Stimulated activated CD4-positive, alpha-beta T cell treated with anti-CD3 and anti-CD28 coated beads, TNF-alpha, amount 100 ng/mL, for 24 hours (primary cell): ENCODE results near the gene GPBAR1.

ENCODE experiments used
- DNase-seq, 3 experiments: peaks; one replicate each; pipeline ENCODE4 v3.0.0-alpha.2; 2020; ENCODE audit warnings: low read depth in 3 of 3

The GPBAR1 gene, protein sequence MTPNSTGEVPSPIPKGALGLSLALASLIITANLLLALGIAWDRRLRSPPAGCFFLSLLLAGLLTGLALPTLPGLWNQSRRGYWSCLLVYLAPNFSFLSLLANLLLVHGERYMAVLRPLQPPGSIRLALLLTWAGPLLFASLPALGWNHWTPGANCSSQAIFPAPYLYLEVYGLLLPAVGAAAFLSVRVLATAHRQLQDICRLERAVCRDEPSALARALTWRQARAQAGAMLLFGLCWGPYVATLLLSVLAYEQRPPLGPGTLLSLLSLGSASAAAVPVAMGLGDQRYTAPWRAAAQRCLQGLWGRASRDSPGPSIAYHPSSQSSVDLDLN

DNA sequence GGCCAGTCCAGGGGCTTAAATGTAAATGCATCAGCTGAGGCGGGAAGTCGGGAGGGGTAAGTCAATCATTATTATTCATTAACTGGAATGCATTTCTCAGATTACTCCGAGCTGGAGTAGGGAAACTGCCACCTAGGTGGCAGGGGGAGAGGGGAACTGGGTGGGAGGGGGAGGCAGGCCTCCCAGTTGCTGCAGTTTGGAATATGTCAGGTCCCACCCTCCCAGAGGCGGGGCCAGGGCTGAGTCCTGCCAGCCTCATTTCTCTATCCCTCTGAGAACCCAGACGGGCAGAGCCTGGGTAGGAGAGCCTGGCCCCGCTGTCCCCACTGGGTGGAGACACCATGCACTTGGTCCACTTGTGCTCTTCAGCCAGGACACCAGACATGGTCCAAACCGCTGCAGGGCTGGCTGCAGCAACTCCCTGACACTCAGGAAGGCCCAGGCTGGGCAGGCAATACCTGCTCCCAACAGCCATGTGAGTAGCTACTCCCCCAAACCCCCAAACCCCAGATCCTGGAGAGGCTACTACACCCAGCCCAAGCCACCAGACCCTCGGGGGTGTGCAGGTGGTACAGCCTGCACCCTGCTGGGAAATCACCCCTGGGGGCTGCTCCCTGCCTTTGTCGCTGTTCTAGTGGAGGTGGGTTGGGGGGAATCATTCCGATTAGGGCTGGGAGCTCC, at the start of gene GPBAR1:
Gene GPBAR1, plus strand, starts transcription at position 274 of the 681 bp plus-strand sequence. CDS start 1,710 bp downstream, outside the sequence.
- no peak for DNase-seq

DNA sequence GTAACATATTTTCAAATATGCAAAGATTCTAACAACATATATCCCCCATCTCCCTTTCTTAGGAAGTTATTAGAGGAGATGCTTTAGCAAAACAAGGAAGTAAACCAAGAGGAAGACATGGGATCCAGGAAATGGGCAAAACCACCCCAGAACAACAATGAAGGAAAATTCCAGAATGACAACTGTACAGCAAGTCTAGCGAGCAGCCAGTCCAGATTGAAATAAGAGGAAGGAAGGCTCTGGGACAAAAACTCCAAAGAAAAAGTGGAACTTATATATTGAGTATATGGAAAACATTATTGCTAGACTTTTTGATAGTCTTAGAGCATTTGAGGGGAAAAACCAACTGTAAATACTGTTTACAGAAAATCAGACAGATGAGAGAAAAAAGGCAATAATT, 46.7 kb upstream of the GPBAR1 start:
- no peak for DNase-seq

DNA sequence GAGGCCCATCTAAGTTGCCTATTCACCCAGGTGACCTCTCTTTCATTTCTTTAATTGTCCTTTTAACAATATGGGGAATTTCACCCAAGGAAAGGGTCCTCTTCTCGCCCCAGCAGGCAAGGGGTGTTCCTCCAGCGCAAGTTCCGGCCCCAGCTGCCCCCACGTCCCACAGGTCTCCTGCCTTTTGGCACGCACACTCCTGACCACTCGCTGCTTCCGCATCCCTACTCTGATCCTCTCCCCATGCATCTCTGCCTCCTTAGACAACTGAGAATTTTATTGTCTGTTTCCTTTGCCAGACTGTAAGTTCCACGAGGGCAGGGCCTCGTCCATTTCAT, 44.5 kb upstream of the GPBAR1 start:
- no peak for DNase-seq

DNA sequence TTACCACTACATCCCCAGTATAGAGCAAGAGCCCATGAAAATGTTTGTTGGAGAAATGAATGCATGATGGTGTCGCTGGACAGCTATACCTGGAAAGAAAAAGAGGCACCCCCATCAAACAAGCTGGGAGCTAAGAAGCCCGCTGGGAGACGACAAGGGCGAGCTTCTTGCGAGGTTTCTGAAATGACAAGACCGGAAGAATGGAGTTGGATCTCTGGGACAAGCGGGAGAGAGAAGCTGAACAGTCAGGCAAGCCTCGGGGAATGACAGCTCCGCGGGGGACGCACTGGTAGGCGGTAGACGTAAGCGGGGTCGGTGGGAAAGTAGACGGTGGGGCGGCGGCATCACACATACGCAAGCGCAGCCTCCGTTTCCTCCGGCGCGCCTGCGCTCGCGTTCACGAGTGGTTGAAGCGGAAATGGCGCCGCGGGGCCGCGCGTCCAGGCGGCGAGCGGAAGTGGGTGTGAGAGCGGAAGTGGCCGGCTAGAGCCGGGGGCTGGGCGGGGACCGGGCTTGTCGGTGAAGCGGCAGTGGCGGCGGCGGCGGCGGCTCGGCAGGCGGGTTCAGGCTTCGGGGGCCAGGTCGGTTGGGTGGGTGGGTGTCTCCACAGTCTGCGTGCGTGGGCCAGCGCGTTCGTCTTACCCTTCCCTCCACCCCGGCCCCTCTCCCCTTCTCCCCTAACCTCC, 44.0 kb upstream of the GPBAR1 start, which contains the start of gene ARPC2:
Gene ARPC2, plus strand, starts transcription at position 516 of the 686 bp plus-strand sequence. CDS start 282 bp downstream, outside the sequence.
- peak; percentile 88 to 94 (median 91) for DNase-seq

DNA sequence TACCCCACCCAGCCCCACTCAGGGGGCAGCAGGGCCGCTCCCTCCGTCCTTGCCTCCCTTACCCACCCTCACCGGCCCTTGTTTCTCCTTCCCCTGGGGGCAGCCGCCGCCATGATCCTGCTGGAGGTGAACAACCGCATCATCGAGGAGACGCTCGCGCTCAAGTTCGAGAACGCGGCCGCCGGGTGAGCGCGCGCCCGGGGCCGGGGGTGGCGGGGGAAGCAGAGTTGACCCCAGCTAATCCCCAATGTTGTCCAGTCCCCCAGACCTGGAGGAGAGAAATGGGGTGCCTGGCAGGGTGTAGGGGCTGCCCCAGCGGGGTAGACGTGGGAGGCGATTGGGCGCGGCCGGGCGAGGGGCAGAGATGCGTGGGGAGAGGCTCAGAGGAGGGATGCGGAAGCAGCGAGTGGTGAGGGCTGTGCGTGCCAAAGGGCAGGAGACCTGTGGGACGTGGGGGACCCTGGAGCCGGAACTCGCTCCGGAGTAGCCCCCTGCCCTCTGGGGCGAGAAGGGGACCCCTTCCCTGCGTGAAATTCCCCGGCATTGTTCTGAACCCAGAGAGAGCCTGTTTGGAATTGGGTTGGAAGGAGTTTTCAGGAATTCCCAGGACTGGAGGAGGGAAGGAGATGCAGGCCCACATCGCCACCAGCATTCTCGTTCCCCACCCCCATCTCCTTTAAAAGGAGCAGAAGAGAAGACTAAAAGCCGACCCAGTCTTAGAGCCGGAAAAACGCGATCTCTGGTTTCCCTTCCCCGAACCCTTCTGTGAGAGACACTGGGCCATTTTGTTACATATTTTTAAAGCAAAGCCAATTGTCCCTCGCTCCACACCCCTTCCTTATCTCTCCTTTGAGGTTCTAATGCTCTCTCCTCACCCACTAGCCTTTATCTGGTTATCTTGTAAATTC, 43.2 kb upstream of the GPBAR1 start:
- peak in 2 of 3 experiments; percentile 49 to 76 for DNase-seq

DNA sequence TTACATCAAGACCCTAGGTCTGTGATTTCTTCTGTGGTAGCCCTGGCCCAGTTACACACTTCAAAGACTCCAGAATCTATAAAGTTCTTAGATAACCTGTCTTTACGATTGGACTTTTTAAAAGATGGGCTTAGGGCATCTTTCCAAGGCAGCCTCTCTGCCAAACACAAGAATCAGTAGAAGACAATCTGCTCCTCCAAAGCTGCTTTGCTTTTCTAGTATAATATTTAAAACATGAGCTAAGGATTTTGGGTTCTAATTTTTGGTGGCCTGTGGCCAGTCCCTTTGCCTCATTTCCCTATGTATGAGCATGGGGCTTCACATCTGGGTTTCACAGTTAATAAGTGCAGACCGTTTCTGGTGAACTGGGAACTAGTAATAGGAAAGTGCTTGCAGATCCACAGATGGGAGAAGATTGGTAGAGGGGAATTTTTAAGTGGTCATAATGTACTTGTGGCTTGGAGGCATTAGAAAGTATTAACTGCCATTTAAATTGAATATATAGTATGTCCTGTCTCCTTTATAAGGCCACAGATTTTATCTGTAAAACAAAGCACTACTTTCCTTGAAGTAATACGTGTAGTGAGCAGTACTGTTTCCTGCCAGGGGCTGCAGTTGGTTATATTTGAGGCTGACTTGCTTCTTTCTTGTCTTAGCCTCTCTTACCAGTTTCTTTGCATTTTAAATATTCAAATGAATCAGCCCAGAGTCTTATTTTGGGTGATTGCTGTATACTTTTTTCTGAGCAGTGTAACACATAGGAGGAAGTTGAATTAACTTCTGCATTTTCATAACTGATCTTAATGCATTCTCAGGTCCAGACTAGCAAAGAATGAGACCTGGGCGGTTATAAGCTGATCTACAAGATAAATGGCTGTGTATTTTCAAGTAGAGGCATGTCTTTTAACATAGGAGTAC, 42.3 kb upstream of the GPBAR1 start:
- DNase-seq = no peak

DNA sequence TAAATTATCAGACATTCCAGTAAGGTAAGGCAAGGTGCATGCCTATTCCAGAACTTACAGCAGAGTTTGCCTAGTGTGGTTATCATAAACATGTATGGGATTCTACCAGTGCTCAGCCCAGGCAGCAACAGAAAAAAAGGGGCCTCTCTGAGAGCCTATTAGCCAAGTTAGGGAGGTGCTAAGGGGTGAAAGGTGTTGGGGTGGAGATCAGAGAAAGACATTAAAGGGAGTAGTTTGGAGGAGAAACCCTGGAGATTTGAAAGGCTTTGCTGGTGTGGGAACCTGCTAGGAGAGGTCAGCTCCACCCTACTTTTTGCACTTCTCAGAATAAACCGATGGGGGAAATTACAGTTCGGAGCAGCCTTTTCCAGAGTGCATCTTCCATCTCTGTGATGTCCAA, 40.9 kb upstream of the GPBAR1 start:
- DNase-seq = no peak

DNA sequence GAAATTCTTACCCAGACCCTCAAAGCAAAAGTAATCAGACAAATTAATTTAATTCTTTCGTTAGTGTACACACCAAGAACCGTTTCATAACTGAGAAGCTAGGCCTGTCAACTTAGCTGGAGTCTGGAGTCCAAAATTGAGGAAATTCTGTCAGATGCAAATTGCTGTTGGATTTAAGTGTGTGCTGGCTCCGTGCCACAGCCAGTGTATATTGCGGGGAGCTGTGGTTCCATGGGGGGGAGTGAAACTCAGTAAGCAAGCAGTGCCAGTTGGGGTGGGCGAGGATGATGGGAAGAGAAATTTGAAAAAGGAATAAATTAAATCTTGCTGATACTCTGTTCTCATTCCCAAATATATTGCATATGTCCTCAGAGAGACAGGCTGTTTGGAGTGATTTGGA, 39.8 kb upstream of the GPBAR1 start:
- DNase-seq = no peak

DNA sequence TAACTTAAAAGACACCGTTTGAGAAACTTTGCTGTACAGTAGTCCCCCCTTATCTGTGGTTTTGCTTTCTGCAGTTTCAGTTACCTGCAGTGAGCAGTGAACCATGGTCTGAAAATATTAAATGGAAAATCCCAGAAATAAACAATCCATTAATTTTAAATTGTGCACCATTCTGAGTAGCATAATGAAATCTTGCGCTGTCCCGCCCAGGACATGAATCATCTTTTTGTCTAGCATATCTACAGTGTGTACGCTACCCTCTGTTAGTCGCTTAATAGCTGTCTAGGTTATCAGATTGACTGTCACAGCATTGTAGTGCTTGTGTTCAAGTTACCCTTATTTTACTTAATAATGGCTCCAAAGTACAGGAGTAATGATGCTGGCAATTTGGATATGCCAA, 37.8 kb upstream of the GPBAR1 start:
- DNase-seq = no peak

DNA sequence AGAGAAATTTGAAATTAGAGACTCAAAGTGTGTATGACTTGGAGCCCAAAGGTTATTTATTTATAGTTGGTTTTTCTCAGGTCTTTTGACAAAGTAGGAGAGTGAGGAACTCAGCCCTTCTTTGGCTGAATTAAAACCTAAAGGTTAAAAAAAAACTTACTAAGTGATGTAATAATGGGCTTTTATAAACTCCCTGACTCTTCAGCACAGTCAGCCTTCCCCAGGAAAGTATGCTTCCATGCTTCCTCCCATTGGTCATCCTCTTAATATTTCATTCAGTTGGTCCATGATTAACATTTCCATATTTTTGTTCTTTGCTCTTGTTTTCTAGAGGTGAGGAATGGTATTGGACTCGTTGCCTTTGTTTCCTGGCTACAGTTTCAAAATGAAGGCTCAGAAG, 36.6 kb upstream of the GPBAR1 start:
- no peak for DNase-seq

DNA sequence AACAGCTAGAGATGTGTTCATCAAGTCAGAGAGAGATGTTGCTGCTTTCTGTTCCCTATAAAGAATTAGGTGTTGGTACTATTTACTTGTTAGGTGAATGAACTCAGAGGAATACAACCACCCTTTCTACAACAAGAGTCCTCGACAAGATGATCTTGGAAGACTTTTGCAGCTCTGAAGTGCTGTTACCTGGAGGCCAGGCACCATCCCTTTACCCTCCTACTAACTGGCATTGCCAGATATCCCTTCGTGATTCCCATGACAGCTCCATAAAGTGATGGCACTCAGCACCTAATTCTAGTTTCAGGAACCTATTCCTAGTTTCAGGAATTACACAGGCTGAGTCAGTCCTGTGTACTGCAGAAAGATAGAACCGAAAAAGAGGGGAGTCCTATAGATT, 33.9 kb upstream of the GPBAR1 start:
- no peak for DNase-seq

DNA sequence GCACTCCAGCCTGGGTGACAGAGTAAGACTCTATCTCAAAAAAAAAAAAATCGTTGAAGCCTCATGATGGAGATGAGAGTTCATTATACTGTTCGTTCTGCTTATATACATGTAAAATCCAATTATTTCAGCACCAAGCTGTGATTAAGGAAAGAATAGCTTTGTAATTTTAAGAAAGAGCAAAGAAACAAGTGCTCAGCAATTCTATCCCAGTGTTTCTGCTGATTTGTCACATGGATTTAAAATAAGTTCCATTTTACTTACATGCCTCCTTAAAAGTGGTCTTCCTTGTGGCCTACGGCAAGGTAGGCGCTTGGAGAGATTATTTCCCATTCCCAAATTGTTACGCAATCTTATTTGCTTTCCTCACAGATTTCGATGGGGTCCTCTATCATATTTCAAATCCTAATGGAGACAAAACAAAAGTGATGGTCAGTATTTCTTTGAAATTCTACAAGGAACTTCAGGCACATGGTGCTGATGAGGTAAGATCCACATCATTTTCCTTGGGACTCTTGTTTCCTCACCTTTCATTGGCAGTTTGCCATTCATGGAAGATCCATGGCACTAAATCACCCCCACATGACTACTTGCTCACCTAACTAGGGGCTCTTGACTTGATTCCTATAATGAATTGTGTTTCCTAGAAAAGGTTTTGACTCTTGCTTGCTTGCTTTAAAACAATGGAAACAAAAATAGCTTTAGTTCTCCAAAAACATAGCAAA, 32.3 kb upstream of the GPBAR1 start:
- no peak for DNase-seq

DNA sequence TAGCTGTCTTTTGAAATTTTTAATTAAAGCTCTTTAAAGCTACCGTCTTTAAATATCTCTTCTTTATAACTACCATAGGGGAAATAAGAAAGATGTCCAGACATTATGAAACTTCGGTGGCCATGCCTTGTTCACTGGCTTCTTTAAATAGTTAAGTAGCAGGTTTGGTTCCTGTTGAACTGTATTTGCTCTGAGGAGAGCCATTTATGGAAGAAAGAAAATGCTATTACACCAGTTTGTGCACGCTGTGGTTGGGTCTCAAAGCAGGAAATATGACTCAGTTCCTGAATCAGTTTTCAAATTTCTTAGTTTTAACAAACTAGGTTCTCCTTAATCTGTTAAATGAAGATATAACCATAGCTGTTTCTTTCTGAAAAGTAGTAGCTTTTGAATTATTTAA, 31.6 kb upstream of the GPBAR1 start:
- DNase-seq = peak in 1 of 3 experiments; percentile 22

DNA sequence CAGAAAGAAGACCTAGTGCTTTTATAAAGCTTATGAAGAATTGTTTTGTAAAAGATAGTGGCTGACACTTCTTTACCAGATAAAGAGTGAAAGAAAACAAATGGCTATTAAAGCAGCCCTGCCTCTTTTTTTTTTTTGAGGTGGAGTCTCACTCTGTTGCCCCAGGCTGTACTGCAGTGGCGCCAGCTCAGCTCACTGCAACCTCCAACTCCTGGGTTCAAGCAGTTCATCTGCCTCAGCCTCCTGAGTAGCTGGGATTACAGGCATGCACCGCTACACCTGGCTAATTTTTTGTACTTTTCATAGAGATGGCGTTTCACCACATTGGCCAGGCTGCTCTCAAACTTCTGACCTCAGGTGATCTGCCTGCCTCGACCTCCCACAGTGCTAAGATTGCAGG, 31.0 kb upstream of the GPBAR1 start:
- no peak for DNase-seq

DNA sequence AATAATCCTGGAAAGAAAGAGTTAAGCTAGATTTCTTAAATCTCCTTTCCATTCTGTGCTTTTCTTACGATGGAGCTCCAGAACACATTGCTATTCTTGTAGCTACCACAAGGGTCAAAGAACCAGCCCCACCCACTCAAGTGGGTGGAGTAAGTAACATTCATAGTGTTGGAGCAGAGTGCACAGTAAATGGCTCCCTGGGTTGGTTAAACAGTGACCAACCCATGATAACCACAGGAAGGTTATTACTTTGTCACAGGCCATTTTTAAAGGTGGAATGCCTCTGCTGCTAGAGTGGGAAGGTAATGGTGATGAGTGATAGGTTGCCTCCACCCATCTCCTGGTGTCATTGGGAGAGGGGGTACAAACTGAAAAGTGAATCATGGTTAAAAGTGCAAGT, 29.9 kb upstream of the GPBAR1 start:
- DNase-seq = no peak

DNA sequence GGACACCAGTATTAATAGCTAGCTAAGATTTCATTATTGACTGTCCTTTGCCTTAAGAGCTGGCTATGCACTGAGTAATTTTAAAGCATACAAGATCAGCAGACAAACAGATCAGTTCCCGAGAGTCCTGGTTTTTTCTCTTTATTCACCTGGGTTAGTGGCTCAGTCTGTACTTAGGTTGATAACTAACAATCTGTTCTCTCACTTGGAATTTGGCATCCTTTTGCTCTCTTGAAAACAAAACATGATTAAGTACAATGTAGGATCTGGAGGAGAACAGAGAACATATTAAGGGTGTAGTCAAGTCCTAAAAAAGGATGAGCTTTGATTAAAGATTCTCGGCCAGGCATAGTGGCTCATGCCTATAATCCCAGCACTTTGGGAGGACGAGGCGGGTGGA, 27.3 kb upstream of the GPBAR1 start:
- no peak for DNase-seq

DNA sequence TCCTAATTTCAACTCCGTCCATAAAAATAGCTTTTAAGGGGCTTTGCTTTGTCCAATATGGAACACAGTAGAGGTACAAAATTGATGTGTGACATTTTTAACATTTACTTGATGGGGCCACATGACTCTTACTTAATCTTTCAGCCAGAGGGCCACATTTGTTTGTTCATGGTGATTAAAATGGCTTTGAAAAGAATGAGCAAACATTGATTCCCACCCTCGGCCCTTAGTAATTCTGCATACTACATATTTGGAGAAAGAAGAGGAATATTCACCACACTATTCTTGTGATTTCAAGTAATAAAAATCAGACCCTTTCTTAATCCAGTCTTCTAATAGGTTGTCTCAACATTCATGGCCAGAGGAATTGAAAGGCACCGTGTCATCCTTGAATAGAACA, 26.3 kb upstream of the GPBAR1 start:
- no peak for DNase-seq

DNA sequence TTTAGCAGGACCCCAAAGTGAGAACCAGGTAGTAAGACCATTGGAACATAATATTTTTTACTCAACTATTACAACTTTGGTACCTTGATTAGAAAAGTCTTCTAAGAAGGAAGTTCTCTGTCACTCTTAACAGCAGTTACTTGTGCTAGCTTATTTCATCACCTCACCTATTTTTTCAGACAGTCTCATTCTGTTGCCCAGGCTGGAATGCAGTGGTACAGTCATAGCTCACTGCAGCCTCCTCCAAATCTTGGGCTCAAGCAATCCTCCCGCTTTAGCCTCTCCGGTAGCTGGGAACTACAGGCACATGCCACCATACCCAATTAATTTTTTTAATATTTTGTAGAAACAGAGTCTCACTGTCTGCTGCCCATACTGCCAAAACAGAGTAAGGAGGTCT, 25.8 kb upstream of the GPBAR1 start:
- no peak for DNase-seq

DNA sequence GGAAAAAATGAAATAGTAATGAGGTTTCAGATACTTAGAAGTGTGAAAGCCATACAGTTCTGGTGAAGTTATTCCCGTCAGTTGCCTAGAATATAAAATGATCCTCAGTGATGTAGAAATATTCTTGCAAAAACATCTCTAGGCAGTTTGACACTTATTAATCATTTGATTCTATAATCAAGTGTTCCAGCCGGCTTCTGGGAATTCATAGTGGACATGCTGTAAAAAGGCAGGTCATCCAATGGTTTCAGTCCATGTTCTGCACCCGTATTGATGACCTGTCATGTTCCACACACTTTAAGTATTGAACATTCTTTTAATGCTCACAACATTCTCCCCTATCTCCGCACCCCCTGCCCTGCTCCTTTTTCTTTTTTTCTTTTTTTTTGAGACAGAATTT, 24.0 kb upstream of the GPBAR1 start:
- DNase-seq = no peak

DNA sequence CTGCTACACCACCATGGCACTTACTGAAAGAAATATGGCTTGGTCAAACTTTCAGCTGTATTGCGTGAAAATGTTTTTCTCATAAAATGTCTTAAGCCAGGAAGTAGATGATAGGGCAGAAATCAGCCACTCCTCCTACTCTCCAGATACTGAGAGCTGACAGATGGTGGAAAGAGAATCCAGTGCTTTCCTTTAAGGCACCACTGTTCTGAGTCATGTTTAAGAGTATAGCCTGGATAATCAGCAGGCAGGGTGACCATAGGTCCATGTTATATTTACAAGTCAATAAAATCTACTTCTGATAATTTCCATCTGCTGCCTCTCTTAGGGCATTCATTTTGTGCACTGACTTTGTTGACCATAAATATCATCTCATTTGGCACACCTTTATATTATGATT, 21.9 kb upstream of the GPBAR1 start:
- no peak for DNase-seq
